ENCODE data around the gene KLF12.

- TF ChIP-seq CTCF (conservative IDR thresholded peaks at IDR 0.05) (no peak), ZFX (IDR thresholded peaks at IDR 0.05) (no peak)
These were observed 1.2 kb downstream of the KLF12 start for GRCh38 chr13:74132776-74133656.
